SJCRH30 (cell line): ENCODE results near the gene MITF. TPM values are rescaled to one million over a fixed set of nuclear protein-coding genes. Genes with fewer than 3 reads are reported as not detected.

ENCODE experiments used
- DNase-seq, 2 experiments: peaks; one replicate each; pipeline ENCODE4 v3.0.0-alpha.2; 2015 to 2020
- H3K27ac ChIP-seq: fragments of 250-450 bp; sonication (Bioruptor Pico); 2 replicates; pipeline ENCODE4 v1.5.1; 2020; ENCODE audit warnings: mild to moderate bottlenecking, moderate library complexity
- H3K27me3 ChIP-seq: fragments of 250-450 bp; sonication (Bioruptor Pico); 2 replicates; pipeline ENCODE4 v1.5.1; 2020; ENCODE audit warnings: mild to moderate bottlenecking, moderate library complexity
- H3K36me3 ChIP-seq: fragments of 250-450 bp; sonication (Bioruptor Pico); 2 replicates; pipeline ENCODE4 v1.5.1; 2020; ENCODE audit warnings: mild to moderate bottlenecking, moderate library complexity
- H3K4me1 ChIP-seq: fragments of 250-450 bp; sonication (Bioruptor Pico); 2 replicates; pipeline ENCODE4 v1.5.1; 2020; ENCODE audit warnings: mild to moderate bottlenecking, moderate library complexity
- H3K4me3 ChIP-seq: fragments of 250-450 bp; sonication (Bioruptor Pico); 2 replicates; pipeline ENCODE4 v1.5.1; 2020; ENCODE audit warnings: mild to moderate bottlenecking, moderate library complexity
- H3K9me3 ChIP-seq: fragments of 250-450 bp; sonication (Bioruptor Pico); replicated peaks from 2 replicates; pipeline ENCODE4 v1.5.1; 2020; ENCODE audit warnings: mild to moderate bottlenecking, moderate library complexity
- total RNA-seq: library from RNA; depleted of rRNA; stranded (reverse); fragments of >200 nt; shearing (Covaris generic); gene quantifications from 2 replicates; pipeline ENCODE4 v1.2.3, GENCODE V29; 2014

Gene MITF
- total RNA-seq, 1 experiment from 2014 or later, result 2.2 TPM

DNA sequence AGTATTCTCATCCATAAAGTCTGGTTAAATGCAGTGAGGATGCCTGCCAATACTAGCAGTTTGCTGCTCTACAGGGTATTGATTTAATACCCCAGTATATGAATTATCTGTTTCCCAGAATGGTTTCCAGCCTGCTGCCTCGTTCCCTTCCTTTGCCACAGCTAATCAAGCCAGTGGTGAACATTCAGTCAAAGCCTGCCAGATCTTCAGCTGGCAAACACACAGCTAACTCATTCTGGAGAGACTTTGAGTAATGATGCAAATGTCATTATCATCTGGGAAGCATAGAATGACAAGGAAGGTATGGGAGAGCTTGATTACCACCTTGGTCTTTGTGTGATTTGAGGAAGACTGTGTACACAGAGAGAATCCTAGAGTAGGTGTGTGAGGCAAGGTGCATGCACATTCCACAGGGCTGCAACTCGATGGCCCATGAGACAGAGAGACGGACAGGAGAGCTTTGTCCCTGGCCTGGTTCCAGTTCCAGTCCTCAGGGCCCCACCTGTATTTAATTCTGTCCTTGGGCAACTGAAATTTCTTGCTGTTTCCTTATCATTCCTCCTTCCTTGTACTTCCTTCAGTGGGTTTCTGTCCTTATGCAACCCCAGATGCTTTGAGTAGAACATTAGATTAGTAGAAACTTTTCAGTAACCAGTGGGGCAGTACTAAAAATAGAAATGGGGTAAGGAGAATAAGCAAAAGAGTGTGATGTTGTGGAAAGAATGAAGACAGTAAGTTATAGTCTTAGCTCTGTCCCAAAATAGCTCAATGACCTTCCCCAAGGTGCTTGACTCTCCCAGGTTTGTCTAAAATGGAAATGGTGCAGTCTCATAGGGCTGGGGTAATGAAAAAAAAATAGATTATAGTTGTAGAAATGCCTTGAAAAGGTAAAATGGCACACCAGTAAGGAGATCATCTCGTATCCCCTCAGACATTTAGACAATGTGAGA lies 72.5 kb downstream of the MITF start:
- Histone ChIP-seq H3K4me1 (no peaks in the 10 kb centered on the region), H3K36me3 (no peaks in the 10 kb centered on the region), H3K27ac (no peak overlapping the region), H3K9me3 (no peaks in the 10 kb centered on the region), H3K27me3 (no peaks in the 10 kb centered on the region), H3K4me3 (no peak overlapping the region)
- no peak for DNase-seq

DNA sequence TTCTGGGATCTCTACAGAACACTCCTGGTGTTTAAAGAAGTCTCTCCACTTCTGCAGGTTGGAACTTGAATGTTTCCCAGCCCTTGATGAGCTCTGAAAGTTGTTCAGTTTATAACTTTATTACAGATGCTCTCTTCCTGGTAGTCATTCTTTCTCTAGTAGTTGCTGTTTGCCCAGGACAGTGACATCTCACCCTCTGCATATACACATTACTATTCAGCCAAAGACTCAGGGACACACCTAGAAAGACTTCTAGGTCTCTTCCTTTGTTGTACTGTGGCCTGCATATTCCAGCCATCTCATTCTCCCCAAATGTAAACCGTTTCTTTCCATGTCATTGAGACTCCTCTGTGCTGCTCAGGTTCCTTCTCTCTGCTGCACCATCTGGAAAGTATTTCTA lies 76.7 kb downstream of the MITF start:
- H3K27ac ChIP-seq, result no peak overlapping the region
- H3K4me1 ChIP-seq, result no peaks in the 10 kb centered on the region
- H3K27me3 ChIP-seq, result no peaks in the 10 kb centered on the region
- no peaks in the 10 kb centered on the region for H3K36me3 ChIP-seq
- H3K9me3 ChIP-seq, result no peaks in the 10 kb centered on the region
- H3K4me3 ChIP-seq, result no peak overlapping the region
- DNase-seq, result no peak

DNA sequence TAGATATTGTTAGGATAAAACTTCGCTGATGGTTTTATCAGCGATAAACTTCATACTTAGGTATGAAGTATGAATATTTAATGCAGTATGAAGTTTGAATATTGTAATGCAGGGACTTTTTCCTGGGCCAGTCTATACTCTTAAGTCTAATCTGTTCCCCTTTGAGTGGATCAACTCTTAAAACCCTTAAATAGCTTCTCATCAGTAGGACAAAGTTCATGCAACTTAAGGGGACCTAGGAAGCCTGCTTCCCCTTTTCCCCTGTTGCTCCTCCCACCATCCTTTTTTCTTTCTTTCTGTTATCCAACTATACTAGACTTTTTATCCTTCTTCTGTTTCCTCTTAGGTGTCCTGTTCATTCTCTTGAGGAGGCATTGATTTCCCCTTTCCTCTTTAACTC lies 78.7 kb downstream of the MITF start:
- DNase-seq, result no peak
- Histone ChIP-seq H3K36me3 (no peaks in the 10 kb centered on the region), H3K4me3 (no peak overlapping the region), H3K27ac (no peak overlapping the region), H3K27me3 (no peaks in the 10 kb centered on the region), H3K9me3 (no peaks in the 10 kb centered on the region), H3K4me1 (no peaks in the 10 kb centered on the region)

DNA sequence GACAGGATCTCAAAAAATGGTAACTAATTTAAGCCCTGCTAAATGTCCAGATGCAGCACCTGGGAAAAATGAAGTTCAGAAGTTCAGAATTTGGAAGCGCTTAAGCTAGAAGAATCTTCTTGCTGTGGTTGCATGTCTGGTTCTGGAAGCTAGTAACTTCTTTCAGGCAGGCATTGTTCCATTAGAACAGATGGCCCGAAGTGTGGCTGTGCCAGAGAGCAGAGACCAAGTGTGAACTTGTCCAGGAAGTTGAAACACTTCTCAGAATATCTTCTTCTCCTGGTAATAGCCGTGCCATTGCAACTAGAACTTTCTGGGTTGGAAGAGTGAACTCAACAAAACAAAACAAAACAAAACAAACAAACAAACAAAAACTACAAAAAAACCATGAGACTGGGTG lies 80.0 kb downstream of the MITF start:
- H3K9me3 ChIP-seq, result no peaks in the 10 kb centered on the region
- DNase-seq, result no peak
- H3K36me3 ChIP-seq, result no peaks in the 10 kb centered on the region
- H3K27me3 ChIP-seq, result no peaks in the 10 kb centered on the region
- no peaks in the 10 kb centered on the region for H3K4me1 ChIP-seq
- H3K27ac ChIP-seq, result no peak overlapping the region
- no peak overlapping the region for H3K4me3 ChIP-seq

DNA sequence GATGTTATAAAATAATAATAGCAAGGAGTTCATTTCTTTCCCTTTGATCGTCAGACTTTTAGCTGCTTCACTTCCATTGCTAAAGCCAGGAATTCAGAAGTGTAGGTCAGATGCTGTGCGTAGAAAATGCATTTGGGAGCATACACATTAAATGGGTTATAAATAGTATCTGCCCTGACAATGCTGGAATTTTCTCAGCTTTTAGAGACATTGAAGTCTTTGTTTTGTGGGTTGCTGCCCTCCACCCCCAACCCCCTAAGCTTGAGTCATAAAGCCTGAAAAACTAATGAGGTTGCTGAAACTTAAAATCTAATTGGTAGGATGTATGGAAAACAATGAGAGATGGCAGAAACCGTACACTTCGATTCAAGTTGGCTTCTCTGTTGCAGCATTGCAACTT lies 81.9 kb downstream of the MITF start:
- H3K4me3 ChIP-seq, result no peak overlapping the region
- peak overlapping the region; percentile 53; the same call in 1 of the 2 replicates for H3K27ac ChIP-seq
- DNase-seq, result peak; percentile 15 to 51
- H3K4me1 ChIP-seq, result no peaks in the 10 kb centered on the region
- no peaks in the 10 kb centered on the region for H3K27me3 ChIP-seq
- no peaks in the 10 kb centered on the region for H3K9me3 ChIP-seq
- H3K36me3 ChIP-seq, result no peaks in the 10 kb centered on the region

DNA sequence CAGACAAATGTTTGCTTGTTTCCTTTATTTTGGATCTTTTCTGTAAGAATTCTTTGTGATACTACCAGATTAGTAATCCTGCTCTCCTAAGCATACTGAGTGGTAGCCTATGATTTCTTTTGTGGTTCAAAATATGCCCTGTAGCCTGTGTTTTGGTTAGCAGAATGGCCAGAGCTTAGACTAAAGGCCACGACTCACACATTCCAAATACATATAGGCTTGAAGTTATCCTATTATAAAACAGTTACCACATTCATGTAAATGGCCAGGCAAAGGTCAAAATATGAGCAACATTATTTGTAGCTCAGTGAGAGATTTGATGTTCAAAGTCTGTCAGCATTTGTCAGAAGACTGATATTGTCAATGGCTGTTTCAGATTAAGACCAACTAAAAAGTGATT lies 84.5 kb downstream of the MITF start:
- no peak for DNase-seq
- H3K27me3 ChIP-seq, result no peaks in the 10 kb centered on the region
- no peaks in the 10 kb centered on the region for H3K4me1 ChIP-seq
- H3K36me3 ChIP-seq, result no peaks in the 10 kb centered on the region
- no peaks in the 10 kb centered on the region for H3K9me3 ChIP-seq
- no peak overlapping the region for H3K4me3 ChIP-seq
- H3K27ac ChIP-seq, result no peak overlapping the region

DNA sequence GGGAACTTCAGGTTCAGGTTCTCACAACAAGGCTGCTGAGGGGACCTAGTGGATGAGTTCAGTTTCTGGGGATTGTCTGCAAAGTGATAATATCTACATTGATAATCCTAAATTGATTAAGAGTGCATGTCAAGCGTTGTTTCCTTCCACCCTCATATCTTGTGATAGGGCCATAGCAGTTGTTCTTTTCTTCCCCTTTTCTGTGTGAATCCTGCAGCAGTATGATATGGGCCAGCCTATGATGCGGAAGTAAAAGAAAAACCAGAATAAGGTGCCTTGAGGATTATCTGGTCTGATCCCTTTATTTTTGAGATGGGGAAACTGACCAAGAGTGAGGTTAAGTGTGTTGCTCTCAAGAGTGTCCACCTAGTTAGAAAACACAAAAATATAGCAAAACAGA lies 86.2 kb downstream of the MITF start:
- Histone ChIP-seq H3K27ac (no peak overlapping the region), H3K27me3 (no peaks in the 10 kb centered on the region), H3K4me1 (no peaks in the 10 kb centered on the region), H3K36me3 (no peaks in the 10 kb centered on the region), H3K4me3 (no peak overlapping the region), H3K9me3 (no peaks in the 10 kb centered on the region)
- DNase-seq, result no peak

DNA sequence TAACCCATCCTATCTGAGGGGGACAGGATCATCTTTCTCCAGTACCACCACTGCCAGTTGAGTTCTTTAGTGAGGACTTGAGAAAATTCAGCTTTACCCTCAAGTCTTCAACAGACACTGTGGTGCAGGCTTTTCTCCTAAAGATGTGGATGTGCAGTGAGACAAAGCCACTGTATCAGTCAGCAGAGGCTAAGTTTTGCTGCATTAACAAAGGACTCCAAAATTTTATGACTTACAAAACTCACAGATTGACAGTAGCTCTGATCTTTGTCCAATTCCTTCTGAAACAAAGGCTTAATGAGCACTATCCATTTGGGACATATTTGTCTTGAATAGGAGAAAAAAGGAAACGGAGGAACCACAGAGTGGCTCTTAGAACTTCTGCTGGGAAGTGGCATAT lies 87.9 kb downstream of the MITF start:
- DNase-seq, result no peak
- Histone ChIP-seq H3K27me3 (no peaks in the 10 kb centered on the region), H3K4me1 (no peaks in the 10 kb centered on the region), H3K36me3 (no peaks in the 10 kb centered on the region), H3K9me3 (no peaks in the 10 kb centered on the region), H3K27ac (no peak overlapping the region), H3K4me3 (no peak overlapping the region)

DNA sequence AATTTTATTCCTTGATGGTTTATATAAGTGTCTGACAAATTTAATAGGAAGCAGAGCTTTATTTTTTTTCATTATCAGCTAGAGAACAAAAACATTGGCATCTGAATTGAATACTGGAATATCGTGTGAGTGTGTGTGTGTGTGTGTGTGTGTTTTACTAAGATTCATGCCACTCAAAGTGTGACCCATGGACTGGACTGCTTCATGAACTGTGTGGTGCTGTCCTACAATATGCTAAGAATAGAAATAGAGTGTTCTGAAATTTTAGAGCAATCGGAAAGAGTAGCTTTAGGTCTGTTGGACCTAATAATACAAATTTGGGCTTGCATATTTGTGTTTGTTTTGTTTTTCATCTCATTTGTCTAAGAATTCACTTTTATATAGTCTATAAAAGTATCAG lies 89.6 kb downstream of the MITF start:
- Histone ChIP-seq H3K36me3 (no peaks in the 10 kb centered on the region), H3K4me3 (no peak overlapping the region), H3K4me1 (no peaks in the 10 kb centered on the region), H3K27ac (no peak overlapping the region), H3K9me3 (no peaks in the 10 kb centered on the region), H3K27me3 (no peaks in the 10 kb centered on the region)
- DNase-seq, result no peak

DNA sequence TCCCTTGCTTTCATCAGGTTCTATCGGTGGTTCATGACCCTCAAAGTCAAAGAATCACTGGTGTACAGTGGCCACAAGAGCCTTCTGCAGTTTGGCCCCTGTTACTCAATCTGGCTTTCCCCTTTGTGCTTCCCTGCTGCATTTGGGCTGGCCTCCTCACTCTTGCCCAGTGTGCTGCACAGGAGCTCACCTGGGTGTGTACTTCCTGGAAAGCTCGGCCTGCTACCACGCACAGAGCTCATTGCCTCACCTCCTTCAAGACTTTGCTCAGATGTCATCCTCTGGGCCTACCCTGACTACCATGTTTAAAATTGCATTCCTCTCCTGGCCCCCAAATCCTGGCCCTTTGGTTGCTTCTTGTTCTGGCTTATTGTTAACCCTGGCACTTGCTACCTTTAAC lies 90.9 kb downstream of the MITF start:
- Histone ChIP-seq H3K9me3 (no peaks in the 10 kb centered on the region), H3K4me1 (no peaks in the 10 kb centered on the region), H3K27ac (no peak overlapping the region), H3K36me3 (no peaks in the 10 kb centered on the region), H3K27me3 (no peaks in the 10 kb centered on the region), H3K4me3 (no peak overlapping the region)
- DNase-seq, result no peak

DNA sequence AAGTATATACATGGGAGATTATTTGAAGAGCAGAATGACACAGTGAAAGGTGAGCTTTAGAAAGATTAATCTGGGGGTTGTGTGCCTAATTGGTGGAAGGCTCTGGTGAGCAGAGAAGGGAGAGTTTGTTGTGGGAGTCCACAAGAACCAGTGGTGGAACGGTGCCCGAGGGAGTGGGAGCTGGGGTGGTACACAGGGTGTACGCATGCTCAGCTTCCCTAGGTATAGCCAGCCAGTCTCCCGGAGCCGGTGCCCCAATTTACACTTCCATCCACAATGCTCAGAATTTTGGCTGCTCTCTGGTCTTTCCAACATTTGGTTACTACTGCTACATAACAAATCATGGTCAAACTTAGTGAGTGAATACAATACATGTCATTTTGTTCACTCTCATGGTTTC lies 92.5 kb downstream of the MITF start:
- no peaks in the 10 kb centered on the region for H3K9me3 ChIP-seq
- H3K4me3 ChIP-seq, result no peak overlapping the region
- no peaks in the 10 kb centered on the region for H3K36me3 ChIP-seq
- DNase-seq, result no peak
- H3K27ac ChIP-seq, result no peak overlapping the region
- no peaks in the 10 kb centered on the region for H3K27me3 ChIP-seq
- H3K4me1 ChIP-seq, result no peaks in the 10 kb centered on the region

DNA sequence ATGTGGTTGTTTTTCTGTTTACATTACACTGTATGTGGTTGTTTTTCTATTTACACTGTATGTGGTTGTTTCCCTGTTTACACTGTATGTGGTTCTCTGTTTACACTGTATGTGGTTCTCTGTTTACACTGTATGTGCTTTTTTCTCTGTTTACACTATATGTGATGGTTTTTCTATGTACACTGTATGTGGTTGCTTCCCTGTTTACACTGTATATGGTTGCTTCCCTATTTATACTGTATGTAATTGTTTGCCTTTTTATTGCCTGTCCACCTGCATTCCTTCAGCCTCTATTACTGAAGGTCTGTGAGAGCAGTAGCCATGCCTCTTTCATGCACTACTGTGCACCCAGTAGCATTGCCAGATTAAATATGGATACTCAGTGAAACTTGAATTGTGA lies 94.3 kb downstream of the MITF start:
- no peak for DNase-seq
- H3K9me3 ChIP-seq, result no peaks in the 10 kb centered on the region
- H3K4me3 ChIP-seq, result no peak overlapping the region
- H3K27ac ChIP-seq, result no peak overlapping the region
- H3K4me1 ChIP-seq, result no peaks in the 10 kb centered on the region
- H3K27me3 ChIP-seq, result no peaks in the 10 kb centered on the region
- no peaks in the 10 kb centered on the region for H3K36me3 ChIP-seq

DNA sequence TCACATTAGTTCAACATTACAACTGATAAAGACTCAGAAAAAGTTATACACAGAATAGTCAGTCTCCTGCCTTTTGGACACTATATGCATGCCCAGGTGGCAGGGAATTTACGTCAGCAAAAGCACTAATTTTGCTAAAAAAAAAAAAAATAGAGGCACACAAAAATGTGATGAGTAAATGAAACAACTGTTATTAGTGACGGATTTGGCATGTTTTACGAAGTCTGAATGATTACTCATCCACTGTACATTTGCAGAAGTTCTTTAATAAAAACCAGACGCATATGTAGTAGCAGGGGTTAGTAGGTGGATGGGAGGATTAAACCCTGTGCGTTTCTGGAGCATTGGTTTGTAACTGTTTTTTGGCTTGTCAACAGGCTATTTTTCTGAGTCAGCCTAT lies 99.0 kb downstream of the MITF start:
- no peak overlapping the region for H3K27ac ChIP-seq

DNA sequence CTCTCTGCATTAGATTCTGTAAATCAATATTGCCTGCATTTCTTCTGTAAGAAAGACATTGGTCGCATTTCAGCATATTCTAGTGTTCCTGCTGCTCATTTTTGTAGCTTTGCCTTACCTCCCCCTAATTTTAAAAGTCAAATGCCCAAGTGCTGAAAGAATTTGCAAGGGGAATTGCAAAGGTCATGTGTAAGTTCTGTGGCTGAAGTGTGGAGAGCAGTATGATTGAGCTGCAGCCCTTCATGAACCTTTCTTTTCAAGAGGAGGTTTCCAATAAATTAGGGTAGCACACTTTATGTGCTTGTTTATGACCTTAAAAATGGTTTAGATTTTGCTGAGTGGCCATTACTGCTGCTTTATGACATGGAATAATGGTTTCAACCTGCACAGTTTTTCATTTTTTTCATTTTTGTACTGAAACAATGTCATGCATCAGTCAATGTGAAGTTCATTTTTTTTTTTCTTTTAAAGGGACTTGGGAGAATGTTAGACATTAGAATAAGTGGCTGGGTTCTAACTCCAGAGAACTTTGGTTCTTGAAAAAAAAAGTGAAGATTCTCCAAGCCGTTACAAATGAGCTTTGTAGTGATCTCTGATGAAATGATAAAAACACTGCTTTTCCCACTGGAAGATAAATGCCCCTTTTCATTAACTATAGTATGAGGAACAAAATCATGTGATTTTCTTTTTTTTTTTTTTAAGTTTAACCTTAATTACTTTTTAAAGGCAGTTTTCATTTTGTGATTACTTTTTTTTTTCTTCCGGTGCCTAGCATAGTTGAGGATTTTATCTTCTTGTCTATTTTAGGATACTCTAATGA lies 99.6 kb downstream of the MITF start:
- H3K27ac ChIP-seq, result no peak overlapping the region

More for the DNA sequence above, 99.0 kb downstream of the MITF start:
- Histone ChIP-seq H3K4me3 (no peak overlapping the region), H3K36me3 (no peaks in the 10 kb centered on the region), H3K4me1 (no peaks in the 10 kb centered on the region), H3K27me3 (no peaks in the 10 kb centered on the region), H3K9me3 (no peaks in the 10 kb centered on the region)
- DNase-seq, result no peak

DNA sequence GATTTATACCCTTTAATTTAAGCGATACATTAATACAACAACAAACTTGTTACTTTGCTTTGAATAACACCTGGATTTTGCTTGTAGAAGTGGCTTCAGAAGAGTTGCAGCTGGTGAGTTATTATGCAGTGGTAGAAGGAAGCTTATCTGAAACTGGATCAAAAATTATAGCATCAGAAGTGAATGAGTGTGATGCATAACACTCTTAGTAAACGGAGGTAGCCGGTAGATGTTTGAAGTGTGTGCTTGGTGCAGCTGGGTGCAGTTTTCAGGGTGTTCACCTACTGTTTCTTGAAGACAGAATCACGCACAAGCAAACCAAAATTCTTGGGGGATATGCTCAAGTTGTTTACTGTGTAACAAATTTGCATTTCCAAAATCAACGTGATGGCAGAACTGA lies 103.1 kb downstream of the MITF start:
- no peaks in the 10 kb centered on the region for H3K27me3 ChIP-seq
- H3K9me3 ChIP-seq, result no peaks in the 10 kb centered on the region
- H3K4me3 ChIP-seq, result no peak overlapping the region
- H3K36me3 ChIP-seq, result no peaks in the 10 kb centered on the region
- no peak for DNase-seq
- no peak overlapping the region for H3K27ac ChIP-seq
- no peaks in the 10 kb centered on the region for H3K4me1 ChIP-seq

More for the DNA sequence above, 99.6 kb downstream of the MITF start:
- no peaks in the 10 kb centered on the region for H3K36me3 ChIP-seq
- H3K27me3 ChIP-seq, result no peaks in the 10 kb centered on the region
- H3K4me1 ChIP-seq, result no peaks in the 10 kb centered on the region
- H3K4me3 ChIP-seq, result no peak overlapping the region
- H3K9me3 ChIP-seq, result no peaks in the 10 kb centered on the region
- no peak for DNase-seq
